CD8-positive, alpha-beta memory T cell (primary cell): ENCODE results near the gene DNAJC18. TPM values are rescaled to one million over a fixed set of nuclear protein-coding genes. Genes with fewer than 3 reads are reported as not detected.
"Not testable (repeated sequence)": the region's sequence is repeated elsewhere in the genome, so short reads cannot be mapped to it uniquely, and the experiment has no call there.

ENCODE experiments used
- CTCF ChIA-PET: fragments of 350-600 bp; sonication (Branson Sonifier 250); formaldehyde crosslinking; loops from one replicate; lab custom pipeline; 2021; ENCODE audit warnings: antibody characterized with exemption; lab: Charles Lee
- POLR2A ChIA-PET: fragments of 350-600 bp; sonication (Branson Sonifier 250); formaldehyde crosslinking; loops from one replicate; lab custom pipeline; 2021; ENCODE audit warnings: antibody characterized with exemption; lab: Charles Lee
- DNase-seq, 5 donors: peaks; one replicate each; pipeline versions ENCODE4 v3.0.0 to v3.0.0-alpha.2; 2020 to 2022; ENCODE audit warnings: mixed read lengths in 1 of 5
- H3K27ac ChIP-seq: one replicate; pipeline ENCODE4 v1.7.0; 2013; ENCODE audit warnings: low read depth, mild to moderate bottlenecking, low read length, moderate library complexity
- H3K27me3 ChIP-seq: 2 replicates; pipeline ENCODE4 v1.7.0; 2013; ENCODE audit warnings: low read length, mild to moderate bottlenecking; ENCODE audit not compliant: insufficient read depth, poor library complexity, severe bottlenecking
- H3K36me3 ChIP-seq: 2 replicates; pipeline ENCODE4 v1.7.0; 2013; ENCODE audit warnings: mild to moderate bottlenecking, low read length, moderate library complexity; ENCODE audit not compliant: insufficient read depth
- H3K4me1 ChIP-seq: 2 replicates; pipeline ENCODE4 v1.7.0; 2013; ENCODE audit warnings: mild to moderate bottlenecking, low read length, moderate library complexity; ENCODE audit not compliant: insufficient read depth
- H3K4me3 ChIP-seq: 2 replicates; pipeline ENCODE4 v1.7.0; 2013; ENCODE audit warnings: mild to moderate bottlenecking, low read length
- H3K9me3 ChIP-seq: 2 replicates; pipeline ENCODE4 v1.7.0; 2013; ENCODE audit warnings: mild to moderate bottlenecking, low read length
- H3K27ac Mint-ChIP-seq, 8 donors: one replicate each; pipeline ENCODE4 v1.8.0; 2020 to 2021; ENCODE audit warnings: mixed read lengths in 8 of 8, mild to moderate bottlenecking in 6 of 8, inconsistent platforms in 3 of 8, moderate library complexity in 3 of 8
- H3K27me3 Mint-ChIP-seq, 2 donors: one replicate each; pipeline ENCODE4 v1.8.0; 2020 to 2021; ENCODE audit warnings: mixed read lengths in 2 of 2, mild to moderate bottlenecking in 1 of 2, moderate library complexity in 1 of 2
- H3K36me3 Mint-ChIP-seq, 3 donors: one replicate each; pipeline ENCODE4 v1.8.0; 2020 to 2021; ENCODE audit warnings: mixed read lengths in 3 of 3, inconsistent platforms in 1 of 3, mild to moderate bottlenecking in 1 of 3
- H3K4me1 Mint-ChIP-seq, 3 donors: one replicate each; pipeline ENCODE4 v1.8.0; 2020 to 2021; ENCODE audit warnings: mixed read lengths in 3 of 3, inconsistent platforms in 1 of 3, mild to moderate bottlenecking in 1 of 3
- H3K4me3 Mint-ChIP-seq, 7 donors: one replicate each; pipeline ENCODE4 v1.8.0; 2020 to 2021; ENCODE audit warnings: mixed read lengths in 7 of 7, mild to moderate bottlenecking in 6 of 7, moderate library complexity in 4 of 7, inconsistent platforms in 2 of 7
- H3K9me3 Mint-ChIP-seq, 5 donors: one replicate each; pipeline ENCODE4 v1.8.0; 2020 to 2022; ENCODE audit warnings: mixed read lengths in 5 of 5, mild to moderate bottlenecking in 3 of 5, moderate library complexity in 2 of 5, inconsistent platforms in 1 of 5
- polyA plus RNA-seq: library from polyadenylated mRNA; unstranded; fragments of 300-500 nt; fragmentation: Illumina TruSeq; gene quantifications from one replicate; pipeline ENCODE4 v1.2.3, GENCODE V29; 2021
- total RNA-seq, 2 experiments: library from RNA; stranded (reverse); gene quantifications; one replicate each; pipeline ENCODE4 v1.2.3, GENCODE V29; 2021

Gene DNAJC18
- total and polyA plus RNA-seq, 3 experiments from 2014 or later = 10.2 to 25.7 (median 25.3) TPM

DNA sequence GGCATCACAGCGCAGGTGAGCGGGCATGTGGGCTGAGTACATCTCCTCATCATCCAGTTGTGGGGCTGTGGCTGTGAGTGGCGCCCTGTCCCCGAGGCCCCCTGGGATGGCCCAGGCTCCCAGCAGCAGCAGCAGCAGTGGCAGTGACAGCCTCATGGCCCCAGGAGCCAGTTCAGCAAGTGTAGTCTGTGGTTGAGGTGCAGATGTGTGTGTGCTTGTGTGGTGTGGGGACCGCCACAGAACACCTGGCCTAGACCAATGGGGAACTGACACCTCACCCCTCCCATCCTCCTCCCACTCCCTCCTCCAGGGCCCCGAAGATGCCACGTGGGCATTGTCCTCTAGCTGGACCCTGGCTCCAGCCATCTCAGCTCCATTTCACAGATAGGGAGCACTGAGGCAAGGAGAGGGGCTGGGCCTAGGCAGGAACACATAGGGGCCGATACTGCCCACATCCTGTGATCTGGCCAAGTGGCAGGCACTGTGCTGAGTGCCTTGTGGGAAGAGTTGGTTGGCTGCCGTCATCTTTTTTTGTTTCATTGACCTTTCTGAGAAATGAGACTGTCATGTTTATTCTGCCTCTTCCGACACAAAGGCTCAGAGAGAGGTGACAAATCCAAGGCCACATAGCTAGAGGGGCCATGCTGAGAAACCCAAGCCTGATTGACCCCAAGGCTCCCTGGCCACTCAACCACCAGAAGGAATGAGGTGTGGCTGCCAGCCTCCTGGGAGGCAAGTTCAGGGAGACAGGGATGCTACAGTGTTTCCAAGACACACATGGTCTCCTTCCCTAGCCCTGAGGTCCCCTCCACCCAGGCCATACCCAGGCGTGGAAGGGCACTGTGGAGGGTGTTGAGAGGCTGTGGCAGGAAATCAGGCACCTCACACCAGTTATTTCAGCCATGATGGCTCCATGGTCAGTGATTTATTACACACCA, 49.4 kb downstream of the DNAJC18 start, which contains the start of gene MZB1:
Gene MZB1 (minus strand): TSS at position 213 of the 938 bp plus-strand sequence. CDS start 57 bp downstream, at position 156.
- CTCF ChIA-PET = interaction anchor here (0.9 to 5.4 kb wide), 6 partner anchors 12 to 127 kb away, joined by 3 to 38 read pairs (median 4); partner anchors contain the start of genes PAIP2 and SPATA24
- Histone ChIP-seq H3K36me3 (no peaks in the 10 kb centered on the region), H3K9me3 (no peaks in the 10 kb centered on the region), H3K27me3 (no peaks in the 10 kb centered on the region), H3K4me1 (peaks cover 51% of the 10 kb centered on the region), H3K27ac (peak within 1 kb of the TSS; percentile 66), H3K4me3 (peak within 1 kb of the TSS; percentile 24)
- H3K9me3 Mint-ChIP-seq = no peaks in the 10 kb centered on the region
- peaks cover 41 to 75% (median 54%) of the 10 kb centered on the region in 3 donors for H3K4me1 Mint-ChIP-seq
- H3K4me3 Mint-ChIP-seq = peak within 1 kb of the TSS; percentile 57 to 85 (median 83)
- peaks cover 0 to 2% (median 0%) of the 10 kb centered on the region in 3 donors for H3K36me3 Mint-ChIP-seq
- peak within 1 kb of the TSS; percentile 83 to 94 (median 92) for H3K27ac Mint-ChIP-seq
- peak; percentile 41 to 89 (median 58) for DNase-seq
- peaks cover 0 to 5% of the 10 kb centered on the region in 2 donors for H3K27me3 Mint-ChIP-seq
- POLR2A ChIA-PET = interaction anchor here (0.6 to 2.3 kb wide), 4 partner anchors 14 to 97 kb away, joined by 3 to 20 read pairs (median 4); partner anchors contain the start of genes MATR3, PAIP2 and SPATA24

- peak overlapping the region in 3 of 8 donors; percentile 29 to 68 (median 29) for H3K27ac Mint-ChIP-seq
These were observed 51.0 kb downstream of the DNAJC18 start for GRCh38 chr5:139388198-139388821.

GRCh38 chr5:139387611-139388197, 51.6 kb downstream of the DNAJC18 start:
- Mint-ChIP-seq H3K36me3 (peaks cover 0 to 1% (median 0%) of the 10 kb centered on the region in 3 donors), H3K4me1 (peaks cover 48 to 79% (median 56%) of the 10 kb centered on the region in 3 donors), H3K4me3 (peak overlapping the region in 1 of 7 donors; percentile 30), H3K27me3 (peaks cover 0 to 5% of the 10 kb centered on the region in 2 donors), H3K9me3 (no peaks in the 10 kb centered on the region), H3K27ac (peak overlapping the region in 2 of 8 donors; percentile 29 to 54)
- ChIA-PET CTCF (no interaction called here), POLR2A (no interaction called here)
- Histone ChIP-seq H3K27me3 (no peaks in the 10 kb centered on the region), H3K4me1 (peaks cover 51% of the 10 kb centered on the region), H3K4me3 (no peak overlapping the region), H3K36me3 (no peaks in the 10 kb centered on the region), H3K27ac (no peak overlapping the region), H3K9me3 (no peaks in the 10 kb centered on the region)
- DNase-seq = no peak

More at GRCh38 chr5:139388198-139388821, 51.0 kb downstream of the DNAJC18 start:
- H3K9me3 ChIP-seq = no peaks in the 10 kb centered on the region
- peaks cover 53% of the 10 kb centered on the region for H3K4me1 ChIP-seq
- H3K9me3 Mint-ChIP-seq = no peaks in the 10 kb centered on the region
- POLR2A ChIA-PET = no interaction called here
- peaks cover 0 to 2% (median 0%) of the 10 kb centered on the region in 3 donors for H3K36me3 Mint-ChIP-seq
- no peak overlapping the region for H3K27ac ChIP-seq
- H3K27me3 Mint-ChIP-seq = peaks cover 0 to 5% of the 10 kb centered on the region in 2 donors
- peak overlapping the region in 1 of 7 donors; percentile 9 for H3K4me3 Mint-ChIP-seq
- H3K4me3 ChIP-seq = no peak overlapping the region
- no peaks in the 10 kb centered on the region for H3K36me3 ChIP-seq
- no peak for DNase-seq
- H3K27me3 ChIP-seq = no peaks in the 10 kb centered on the region
- H3K4me1 Mint-ChIP-seq = peaks cover 48 to 84% (median 59%) of the 10 kb centered on the region in 3 donors
- CTCF ChIA-PET = interaction anchor here (4.2 kb wide), 1 partner anchor 47 kb away, joined by 21 read pairs; the partner anchor contains the start of gene PAIP2

DNA sequence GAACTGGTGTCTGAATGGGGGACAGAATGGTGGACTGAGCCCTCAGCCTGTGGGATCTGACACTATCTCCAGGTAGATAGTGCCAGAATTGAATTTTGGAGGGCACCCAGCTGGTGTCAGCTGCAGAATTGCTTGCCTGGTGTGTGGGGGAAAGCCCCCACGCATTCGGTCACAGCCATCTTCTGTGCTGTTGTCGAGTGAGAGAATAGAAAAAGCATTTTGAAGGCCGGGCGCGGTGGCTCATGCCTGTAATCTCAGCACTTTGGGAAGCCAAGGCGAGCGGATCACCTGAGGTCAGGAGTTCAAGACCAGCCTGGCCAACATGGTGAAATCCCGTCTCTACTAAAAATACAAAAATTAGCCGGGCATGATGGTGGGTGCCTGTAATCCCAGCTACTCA, 52.4 kb downstream of the DNAJC18 start:
- not testable (repeated sequence) for H3K4me3 ChIP-seq, H3K27me3 ChIP-seq, H3K36me3 ChIP-seq, H3K9me3 Mint-ChIP-seq, H3K36me3 Mint-ChIP-seq, H3K27ac ChIP-seq, DNase-seq, H3K9me3 ChIP-seq, H3K27me3 Mint-ChIP-seq
- POLR2A ChIA-PET = interaction anchor here (0.6 to 0.7 kb wide), 2 partner anchors 13 to 29 kb away, joined by 3 to 4 read pairs; no protein-coding TSS in a partner anchor
- CTCF ChIA-PET = interaction anchor here (1.1 kb wide), 1 partner anchor 130 kb away, joined by 3 read pairs; no protein-coding TSS in a partner anchor
- H3K4me1 ChIP-seq = peaks cover 48% of the 10 kb centered on the region
- Mint-ChIP-seq H3K4me3 (peak overlapping the region in 1 of 7 donors; percentile 30), H3K4me1 (peaks cover 48 to 76% (median 56%) of the 10 kb centered on the region in 3 donors), H3K27ac (peak overlapping the region in 5 of 8 donors; percentile 66 to 94 (median 93))

- Histone ChIP-seq H3K9me3 (no peaks in the 10 kb centered on the region), H3K4me1 (peaks cover 38% of the 10 kb centered on the region), H3K27ac (no peak overlapping the region), H3K27me3 (no peaks in the 10 kb centered on the region), H3K36me3 (no peaks in the 10 kb centered on the region), H3K4me3 (no peak overlapping the region)
- Mint-ChIP-seq H3K27me3 (peaks cover 0 to 5% of the 10 kb centered on the region in 2 donors), H3K36me3 (no peaks in the 10 kb centered on the region), H3K4me3 (peak overlapping the region in 6 of 7 donors; percentile 29 to 92 (median 86)), H3K9me3 (no peaks in the 10 kb centered on the region), H3K4me1 (peaks cover 40 to 67% (median 47%) of the 10 kb centered on the region in 3 donors), H3K27ac (peak overlapping the region; percentile 84 to 95 (median 92))
- ChIA-PET CTCF (interaction anchor here (1.1 kb wide), 1 partner anchor 131 kb away, joined by 3 read pairs; no protein-coding TSS in a partner anchor), POLR2A (interaction anchor here (0.6 to 1.1 kb wide), 2 partner anchors 44 to 824 kb away, joined by 3 read pairs; partner anchors contain the start of gene PAIP2)
- no peak for DNase-seq
These were observed 53.3 kb downstream of the DNAJC18 start for GRCh38 chr5:139386050-139386438.

GRCh38 chr5:139385061-139386049, 54.0 kb downstream of the DNAJC18 start:
- peaks cover 32% of the 10 kb centered on the region for H3K4me1 ChIP-seq
- POLR2A ChIA-PET = interaction anchor here (0.6 to 1.1 kb wide), 2 partner anchors 44 to 823 kb away, joined by 3 read pairs; partner anchors contain the start of gene PAIP2

More at GRCh38 chr5:139385061-139386049, 54.0 kb downstream of the DNAJC18 start:
- H3K4me1 Mint-ChIP-seq = peaks cover 33 to 60% (median 40%) of the 10 kb centered on the region in 3 donors
- peak overlapping the region; percentile 82 to 92 (median 87) for H3K4me3 Mint-ChIP-seq
- Histone ChIP-seq H3K4me3 (peak overlapping the region; percentile 72), H3K9me3 (no peaks in the 10 kb centered on the region), H3K27ac (peak overlapping the region; percentile 68), H3K36me3 (no peaks in the 10 kb centered on the region), H3K27me3 (no peaks in the 10 kb centered on the region)
- no peaks in the 10 kb centered on the region for H3K9me3 Mint-ChIP-seq
- H3K27me3 Mint-ChIP-seq = peaks cover 0 to 5% of the 10 kb centered on the region in 2 donors
- H3K36me3 Mint-ChIP-seq = no peaks in the 10 kb centered on the region
- DNase-seq = peak in 2 of 5 donors; percentile 24 to 29
- peak overlapping the region; percentile 90 to 98 (median 93) for H3K27ac Mint-ChIP-seq
- CTCF ChIA-PET = interaction anchor here (1.0 to 1.1 kb wide), 2 partner anchors 8 to 132 kb away, joined by 3 read pairs; no protein-coding TSS in a partner anchor
